Uterus (tissue), 4 donors: ENCODE results near the gene TOR3A. TPM values are rescaled to one million over a fixed set of nuclear protein-coding genes. Genes with fewer than 3 reads are reported as not detected.

ENCODE experiments used
- DNase-seq, 2 donors: peaks; one replicate each; pipeline ENCODE4 v3.0.0-alpha.2; 2019 to 2020
- H3K27ac ChIP-seq, 2 donors: fragments of 200-600 bp; sonication (generic); 1 replicate in 1 of 2; 2 replicates in 1 of 2; pipeline ENCODE4 v1.5.1; 2016 to 2018
- H3K27me3 ChIP-seq, 2 donors: fragments of 200-600 bp; sonication (generic); one replicate each; pipeline ENCODE4 v1.5.1; 2018 to 2019; ENCODE audit warnings: control low read depth in 1 of 2
- H3K36me3 ChIP-seq, 2 donors: fragments of 200-600 bp; sonication (generic); one replicate each; pipeline ENCODE4 v1.5.1; 2019; ENCODE audit warnings: control low read depth in 1 of 2
- H3K4me1 ChIP-seq, 2 donors: fragments of 200-600 bp; sonication (generic); one replicate each; pipeline ENCODE4 v1.5.1; 2018 to 2019; ENCODE audit warnings: control low read depth in 1 of 2
- H3K4me3 ChIP-seq, 2 donors: fragments of 200-600 bp; sonication (generic); 1 replicate in 1 of 2; 2 replicates in 1 of 2; pipeline ENCODE4 v1.5.1; 2018 to 2019; ENCODE audit warnings: mild to moderate bottlenecking in 1 of 2
- H3K9me3 ChIP-seq, 2 donors: fragments of 200-600 bp; sonication (generic); one replicate each; pipeline ENCODE4 v1.5.1; 2019; ENCODE audit warnings: control low read depth in 1 of 2
- POLR2A ChIP-seq, 2 donors: fragments of 450-650 bp; IDR thresholded peaks; one replicate each; pipeline ENCODE4 v1.6.1; 2016; ENCODE audit warnings: antibody characterized with exemption in 2 of 2, mild to moderate bottlenecking in 1 of 2, moderate library complexity in 1 of 2
- intact Hi-C: fragments of 100-400 bp; cut with DNase I; formaldehyde crosslinking; loops from one replicate; pipeline ENCODE4 v1.15.1; 2023; ENCODE audit warnings: low total_unique reads
- total RNA-seq, 4 donors: library from RNA; depleted of rRNA in 3 of 4; stranded (reverse); fragments of >200 nt in 3 of 4; gene quantifications; one replicate each; pipeline versions ENCODE4 v1.1.0 to v1.2.4, GENCODE V29; 2014 to 2023
- TF ChIP-seq, protein P1 (sequence below), 4 experiments: fragments of 200-600 bp in 2 of 4; fragments of 450-650 bp in 2 of 4; sonication (generic) in 2 of 4; IDR thresholded peaks; one replicate each; pipeline ENCODE4 v1.5.1; 2016 to 2019; ENCODE audit warnings: antibody characterized with exemption in 4 of 4, mild to moderate bottlenecking in 2 of 4, moderate library complexity in 1 of 4
- donor health status: DM: yes; HTN: yes; CAD: no.

Gene TOR3A
- total RNA-seq, 4 donors from 2014 or later = 5.9 to 43.3 (median 13.7) TPM

DNA sequence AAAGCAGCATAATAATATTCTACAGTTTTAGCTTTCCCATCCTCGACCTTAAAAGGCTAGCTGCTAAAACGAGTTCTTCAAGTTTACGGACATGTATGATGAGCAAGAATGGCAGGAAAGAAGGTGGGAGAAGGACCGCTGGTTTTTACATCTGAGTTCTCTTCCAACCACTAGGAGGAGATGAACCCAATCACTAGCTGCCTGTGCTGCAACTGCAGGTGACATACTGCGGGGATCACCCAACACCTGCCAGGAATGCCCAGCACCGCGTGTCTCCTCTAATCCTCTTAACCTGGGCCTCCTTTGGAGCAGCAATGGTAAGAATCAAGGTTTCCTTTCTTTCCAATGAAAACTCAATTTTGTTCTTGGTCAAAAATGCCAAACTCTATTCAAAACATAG is 23.5 kb downstream of the TOR3A start:
- H3K27ac ChIP-seq = no peak overlapping the region
- H3K9me3 ChIP-seq = no peaks in the 10 kb centered on the region
- no peaks in the 10 kb centered on the region for H3K4me1 ChIP-seq
- intact Hi-C loops = no loop called here
- TF ChIP-seq, protein P1, sequence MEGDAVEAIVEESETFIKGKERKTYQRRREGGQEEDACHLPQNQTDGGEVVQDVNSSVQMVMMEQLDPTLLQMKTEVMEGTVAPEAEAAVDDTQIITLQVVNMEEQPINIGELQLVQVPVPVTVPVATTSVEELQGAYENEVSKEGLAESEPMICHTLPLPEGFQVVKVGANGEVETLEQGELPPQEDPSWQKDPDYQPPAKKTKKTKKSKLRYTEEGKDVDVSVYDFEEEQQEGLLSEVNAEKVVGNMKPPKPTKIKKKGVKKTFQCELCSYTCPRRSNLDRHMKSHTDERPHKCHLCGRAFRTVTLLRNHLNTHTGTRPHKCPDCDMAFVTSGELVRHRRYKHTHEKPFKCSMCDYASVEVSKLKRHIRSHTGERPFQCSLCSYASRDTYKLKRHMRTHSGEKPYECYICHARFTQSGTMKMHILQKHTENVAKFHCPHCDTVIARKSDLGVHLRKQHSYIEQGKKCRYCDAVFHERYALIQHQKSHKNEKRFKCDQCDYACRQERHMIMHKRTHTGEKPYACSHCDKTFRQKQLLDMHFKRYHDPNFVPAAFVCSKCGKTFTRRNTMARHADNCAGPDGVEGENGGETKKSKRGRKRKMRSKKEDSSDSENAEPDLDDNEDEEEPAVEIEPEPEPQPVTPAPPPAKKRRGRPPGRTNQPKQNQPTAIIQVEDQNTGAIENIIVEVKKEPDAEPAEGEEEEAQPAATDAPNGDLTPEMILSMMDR (IDR thresholded peaks at IDR 0.05) = peak in 1 of 4 experiments; percentile 18
- no peak for TF ChIP-seq POLR2A (IDR thresholded peaks at IDR 0.05)
- H3K27me3 ChIP-seq = no peaks in the 10 kb centered on the region
- H3K36me3 ChIP-seq = no peaks in the 10 kb centered on the region
- no peak overlapping the region for H3K4me3 ChIP-seq
- DNase-seq = no peak

DNA sequence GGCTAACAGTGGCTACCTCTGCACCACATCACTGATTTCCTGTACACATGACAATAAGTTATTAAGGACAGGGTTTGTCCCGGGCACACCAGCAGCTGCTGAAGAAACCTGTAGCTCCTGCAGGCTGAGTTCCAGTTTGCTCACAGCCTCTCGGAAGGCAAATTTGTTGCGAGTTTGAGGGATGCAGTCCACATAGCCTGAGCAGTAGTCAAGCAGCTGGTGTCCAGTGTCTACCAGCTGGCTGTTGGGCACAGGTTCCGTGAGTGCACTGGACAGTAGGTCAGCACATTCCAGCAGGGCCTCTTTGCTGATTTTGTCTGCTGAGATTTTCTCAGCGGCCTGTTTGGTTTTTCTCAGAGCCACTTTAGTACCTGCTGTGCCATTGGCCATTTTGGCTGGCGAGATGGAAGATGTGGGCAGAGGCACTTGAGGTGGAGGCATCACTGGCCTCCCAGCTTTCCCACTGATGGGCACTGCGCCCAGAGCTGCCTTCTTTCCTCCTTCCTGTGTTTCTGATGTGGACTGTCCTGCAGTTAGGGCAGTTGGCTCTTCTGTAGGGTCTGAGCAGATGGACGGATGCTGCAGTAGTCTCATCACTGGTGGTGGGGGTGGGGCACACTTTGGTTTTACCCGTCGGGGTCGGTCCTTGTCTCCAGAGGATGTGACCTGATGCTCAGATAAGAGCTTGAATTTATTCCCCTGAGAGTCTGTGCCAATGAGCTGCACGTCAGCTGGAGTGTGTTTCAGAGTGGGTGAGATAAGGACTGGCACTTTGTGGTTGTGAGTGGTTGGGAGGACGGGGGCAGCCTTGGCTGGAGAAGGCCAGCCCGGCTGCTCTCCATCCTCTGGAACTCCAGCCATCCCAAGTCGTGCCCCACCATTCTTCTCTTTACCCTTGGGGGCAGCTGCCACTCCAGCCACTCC is 26.1 kb downstream of the TOR3A start:
- TF ChIP-seq POLR2A (IDR thresholded peaks at IDR 0.05) = no peak
- TF ChIP-seq, protein P1 (IDR thresholded peaks at IDR 0.05) = no peak
- Histone ChIP-seq H3K27me3 (no peaks in the 10 kb centered on the region), H3K27ac (no peak overlapping the region), H3K36me3 (no peaks in the 10 kb centered on the region), H3K9me3 (no peaks in the 10 kb centered on the region), H3K4me1 (no peaks in the 10 kb centered on the region), H3K4me3 (no peak overlapping the region)
- DNase-seq = no peak
- intact Hi-C loops = no loop called here

GRCh38 chr1:179108644-179109043 is 26.8 kb downstream of the TOR3A start:
- DNase-seq = no peak
- H3K9me3 ChIP-seq = no peaks in the 10 kb centered on the region
- intact Hi-C loops = no loop called here
- TF ChIP-seq POLR2A (IDR thresholded peaks at IDR 0.05) = no peak
- TF ChIP-seq, protein P1 (IDR thresholded peaks at IDR 0.05) = no peak
- H3K4me1 ChIP-seq = no peaks in the 10 kb centered on the region
- no peak overlapping the region for H3K27ac ChIP-seq
- H3K4me3 ChIP-seq = no peak overlapping the region
- H3K36me3 ChIP-seq = no peaks in the 10 kb centered on the region
- H3K27me3 ChIP-seq = no peaks in the 10 kb centered on the region

GRCh38 chr1:179115181-179115580 is 33.3 kb downstream of the TOR3A start:
- no peak for TF ChIP-seq POLR2A (IDR thresholded peaks at IDR 0.05)
- TF ChIP-seq, protein P1 (IDR thresholded peaks at IDR 0.05) = no peak
- H3K4me3 ChIP-seq = no peak overlapping the region
- H3K27me3 ChIP-seq = no peaks in the 10 kb centered on the region
- no peaks in the 10 kb centered on the region for H3K4me1 ChIP-seq
- H3K9me3 ChIP-seq = no peaks in the 10 kb centered on the region
- intact Hi-C loops = loop anchor here (5.0 kb wide), 1 partner anchor 252 kb away; the partner anchor contains the start of gene AXDND1
- no peaks in the 10 kb centered on the region for H3K36me3 ChIP-seq
- no peak overlapping the region for H3K27ac ChIP-seq
- no peak for DNase-seq

GRCh38 chr1:179119513-179119912 is 37.6 kb downstream of the TOR3A start:
- H3K4me1 ChIP-seq = no peaks in the 10 kb centered on the region
- DNase-seq = no peak
- intact Hi-C loops = loop anchor here (5.0 kb wide), 1 partner anchor 248 kb away; the partner anchor contains the start of gene AXDND1
- TF ChIP-seq, protein P1 (IDR thresholded peaks at IDR 0.05) = no peak
- TF ChIP-seq POLR2A (IDR thresholded peaks at IDR 0.05) = no peak
- no peak overlapping the region for H3K27ac ChIP-seq
- H3K4me3 ChIP-seq = no peak overlapping the region
- no peaks in the 10 kb centered on the region for H3K27me3 ChIP-seq
- no peaks in the 10 kb centered on the region for H3K9me3 ChIP-seq
- H3K36me3 ChIP-seq = no peaks in the 10 kb centered on the region
